ENCODE results near the gene DGKA.

DNA sequence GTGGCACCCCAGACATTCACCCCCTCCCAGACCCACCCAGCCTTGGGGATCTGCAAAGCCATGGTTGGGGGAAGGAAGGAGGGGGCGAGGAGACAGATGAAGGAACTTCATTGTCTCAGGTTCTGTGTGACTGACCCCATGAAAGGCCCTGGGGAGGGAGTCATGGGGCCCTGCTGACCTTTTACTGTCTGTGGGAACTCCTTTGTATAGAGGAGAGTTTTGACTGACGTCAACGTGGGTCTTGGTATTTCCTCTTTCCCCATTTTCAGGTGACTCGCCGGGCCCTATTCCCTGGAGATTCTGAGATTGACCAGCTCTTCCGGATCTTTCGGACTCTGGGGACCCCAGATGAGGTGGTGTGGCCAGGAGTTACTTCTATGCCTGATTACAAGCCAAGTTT, 39.8 kb downstream of the DGKA start:
- TF ChIP-seq, protein P1, sequence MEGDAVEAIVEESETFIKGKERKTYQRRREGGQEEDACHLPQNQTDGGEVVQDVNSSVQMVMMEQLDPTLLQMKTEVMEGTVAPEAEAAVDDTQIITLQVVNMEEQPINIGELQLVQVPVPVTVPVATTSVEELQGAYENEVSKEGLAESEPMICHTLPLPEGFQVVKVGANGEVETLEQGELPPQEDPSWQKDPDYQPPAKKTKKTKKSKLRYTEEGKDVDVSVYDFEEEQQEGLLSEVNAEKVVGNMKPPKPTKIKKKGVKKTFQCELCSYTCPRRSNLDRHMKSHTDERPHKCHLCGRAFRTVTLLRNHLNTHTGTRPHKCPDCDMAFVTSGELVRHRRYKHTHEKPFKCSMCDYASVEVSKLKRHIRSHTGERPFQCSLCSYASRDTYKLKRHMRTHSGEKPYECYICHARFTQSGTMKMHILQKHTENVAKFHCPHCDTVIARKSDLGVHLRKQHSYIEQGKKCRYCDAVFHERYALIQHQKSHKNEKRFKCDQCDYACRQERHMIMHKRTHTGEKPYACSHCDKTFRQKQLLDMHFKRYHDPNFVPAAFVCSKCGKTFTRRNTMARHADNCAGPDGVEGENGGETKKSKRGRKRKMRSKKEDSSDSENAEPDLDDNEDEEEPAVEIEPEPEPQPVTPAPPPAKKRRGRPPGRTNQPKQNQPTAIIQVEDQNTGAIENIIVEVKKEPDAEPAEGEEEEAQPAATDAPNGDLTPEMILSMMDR (IDR thresholded peaks at IDR 0.05) = no peak
- TF ChIP-seq POLR2A (IDR thresholded peaks at IDR 0.05) = no peak
